Pancreas (tissue), 10 donors: ENCODE results near the gene CTPS1. TPM values are rescaled to one million over a fixed set of nuclear protein-coding genes. Genes with fewer than 3 reads are reported as not detected.

Experiments
- ATAC-seq, 4 donors: fragments of 200-7000 bp; cut with Tn5 transposase; one replicate each; pipeline versions ENCODE4 v1.8.0 to v1.9.1; 2020; ENCODE audit warnings: mild to moderate bottlenecking in 4 of 4, moderate library complexity in 4 of 4
- DNase-seq, 6 donors: peaks; one replicate each; pipeline ENCODE4 v3.0.0-alpha.2; 2020
- FAIRE-seq: peaks from 2 replicates; lab custom pipeline; 2012; peaks lifted over from hg19 to GRCh38; lab: Jason Lieb, UNC
- H3K27ac ChIP-seq, 4 donors: fragments of 200-600 bp; sonication (generic); 1 replicate in 3 of 4; 2 replicates in 1 of 4; pipeline versions ENCODE4 v1.5.0 to v1.8.0; 2020
- H3K27me3 ChIP-seq, 4 donors: fragments of 200-600 bp; one replicate each; pipeline ENCODE4 v1.8.0; 2021
- H3K36me3 ChIP-seq, 3 donors: fragments of 200-600 bp; sonication (generic) in 1 of 3; one replicate each; pipeline versions ENCODE4 v1.5.0 to v1.8.0; 2020 to 2021
- H3K4me1 ChIP-seq, 3 donors: fragments of 200-600 bp; one replicate each; pipeline ENCODE4 v1.8.0; 2021
- H3K4me3 ChIP-seq, 4 donors: fragments of 200-600 bp; sonication (generic) in 2 of 4; one replicate each; pipeline versions ENCODE4 v1.5.0 to v1.8.0; 2020 to 2021
- H3K9me3 ChIP-seq, 4 donors: fragments of 200-600 bp; one replicate each; pipeline ENCODE4 v1.8.0; 2021
- CTCF ChIP-seq, 4 donors: fragments of 200-600 bp; sonication (generic) in 3 of 4; IDR thresholded peaks; one replicate each; pipeline versions ENCODE4 v1.5.0 to v1.8.0; 2021; ENCODE audit warnings: antibody characterized with exemption in 4 of 4
- WGBS, 2 donors: extraction: QIAGEN DNeasy Blood & Tissue Kit; methylation state at CpG; one replicate each; pipeline ENCODE4 v1.1.7; 2013; 5-methylcytosine and 5-hydroxymethylcytosine counted together
- intact Hi-C, 3 donors: fragments of 100-400 bp; cut with DNase I; formaldehyde crosslinking; loops; one replicate each; pipeline versions ENCODE4 v1.11.1 to v1.14.2; 2022
- polyA plus RNA-seq, 2 donors: library from polyadenylated mRNA; stranded (reverse); fragments of 200-250 nt; gene quantifications; one replicate each; pipeline ENCODE4 v1.2.3, GENCODE V29; 2013
- total RNA-seq, 6 donors: library from RNA; stranded (reverse); fragmentation: NEBNext Ultra II Directional in 4 of 6; extraction: Animal tissue kit (Norgen Biotek cat#: 25700) in 4 of 6; gene quantifications; one replicate each; pipeline versions ENCODE4 v1.2.1 to v1.2.4, GENCODE V29; 2021 to 2023
- donor health status: healthy with polysubstance abuse.
- donor health status: DM: no; HTN: no; CAD: no; lungs with moderate emphysema.
- donor health status: DM: no; HTN: no; CAD: no.
- donor health status: control.
- donor health status: control.
- donor health status: Bipolar disorder and iron deficiency.
- donor health status: DM: yes; HTN: yes; CAD: no.
- donor health status: DM: no; HTN: no; CAD: no.
- donor health status: DM: no; HTN: no; CAD: no.
- donor health status: DM: yes; HTN: yes; CAD: no.

CTPS1 gene
- total and polyA plus RNA-seq, 8 donors = 4.1 to 8.7 (median 7.3) TPM

DNA sequence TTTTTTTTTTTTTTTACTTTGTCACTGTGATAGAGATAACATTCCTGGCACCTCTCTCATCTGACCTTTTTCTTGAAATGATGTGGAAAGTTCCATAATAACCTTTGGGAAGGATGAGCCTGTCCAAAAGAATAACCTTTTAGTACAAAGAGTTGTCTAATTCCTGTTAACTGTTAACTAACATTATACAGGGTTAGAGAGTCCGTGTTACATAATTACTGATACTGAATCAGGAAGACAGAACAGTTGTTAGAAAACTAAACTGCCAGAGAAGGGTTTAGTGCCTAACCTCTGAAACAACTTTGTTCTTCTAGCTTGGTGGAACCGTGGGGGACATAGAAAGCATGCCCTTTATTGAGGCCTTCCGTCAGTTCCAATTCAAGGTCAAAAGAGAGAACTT is 8.8 kb downstream of the CTPS1 start:
- intact Hi-C loops = no loop called here
- H3K36me3 ChIP-seq = peaks cover 0 to 8% (median 3%) of the 10 kb centered on the region in 3 donors
- DNase-seq (no peak), FAIRE-seq (no peak), ATAC-seq (peak in 2 of 4 donors; percentile 27 to 32)
- H3K27me3 ChIP-seq = no peaks in the 10 kb centered on the region
- no peaks in the 10 kb centered on the region for H3K9me3 ChIP-seq
- WGBS, 2 donors = 43 to 48% methylated on average over 3 of the region's 3 CpGs
- H3K27ac ChIP-seq = peak overlapping the region in 1 of 4 donors; percentile 28
- no peak for TF ChIP-seq CTCF (IDR thresholded peaks at IDR 0.05)
- H3K4me3 ChIP-seq = no peak overlapping the region
- H3K4me1 ChIP-seq = peaks cover 12 to 26% (median 19%) of the 10 kb centered on the region in 3 donors

DNA sequence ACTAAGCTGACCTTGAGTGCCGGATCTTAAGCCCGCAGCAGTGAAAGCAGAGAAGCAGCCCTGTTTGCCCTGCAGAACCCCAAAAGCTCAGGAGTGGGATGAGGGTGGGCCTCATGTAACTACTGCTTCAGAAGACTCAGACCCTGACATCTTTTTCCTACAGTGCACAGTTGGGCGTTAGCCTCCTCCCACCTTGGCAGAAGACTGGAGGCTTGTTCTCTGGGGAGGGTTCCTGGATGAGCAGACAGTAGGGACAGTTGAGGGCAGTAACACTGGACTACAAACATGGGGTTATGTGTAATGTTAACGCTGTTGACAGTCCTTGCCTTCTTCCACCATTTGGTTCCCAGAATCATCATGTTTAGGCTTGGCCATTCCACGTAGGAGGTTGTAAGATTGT is 9.6 kb downstream of the CTPS1 start:
- DNase-seq (no peak), FAIRE-seq (no peak), ATAC-seq (no peak)
- 95 to 97% methylated on average over 5 of the region's 5 CpGs for WGBS, 2 donors
- H3K4me3 ChIP-seq = no peak overlapping the region
- intact Hi-C loops = no loop called here
- peaks cover 12 to 26% (median 19%) of the 10 kb centered on the region in 3 donors for H3K4me1 ChIP-seq
- H3K36me3 ChIP-seq = peaks cover 0 to 8% (median 3%) of the 10 kb centered on the region in 3 donors
- no peaks in the 10 kb centered on the region for H3K27me3 ChIP-seq
- peak overlapping the region in 1 of 4 donors; percentile 28 for H3K27ac ChIP-seq
- no peaks in the 10 kb centered on the region for H3K9me3 ChIP-seq
- TF ChIP-seq CTCF (IDR thresholded peaks at IDR 0.05) = no peak

DNA sequence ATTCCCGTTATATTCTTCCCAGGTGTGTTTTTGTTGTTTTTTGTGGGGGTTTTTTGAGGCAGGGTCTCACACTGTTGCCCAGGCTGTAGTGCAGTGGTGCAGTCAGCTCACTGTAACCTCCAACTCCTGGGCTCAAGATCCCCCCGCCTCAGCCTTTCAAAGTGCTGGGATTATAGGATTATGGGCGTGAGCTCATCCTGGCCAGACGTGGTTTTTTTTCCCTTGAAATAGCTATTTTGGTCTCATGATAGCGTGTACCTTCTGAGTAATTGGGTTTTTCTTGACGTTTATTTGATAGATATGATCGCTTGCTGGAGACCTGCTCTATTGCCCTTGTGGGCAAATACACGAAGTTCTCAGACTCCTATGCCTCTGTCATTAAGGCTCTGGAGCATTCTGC is 17.6 kb downstream of the CTPS1 start:
- H3K36me3 ChIP-seq = peaks cover 0 to 25% (median 21%) of the 10 kb centered on the region in 3 donors
- H3K9me3 ChIP-seq = no peaks in the 10 kb centered on the region
- no peak for DNase-seq
- 88 to 92% methylated on average over 8 of the region's 8 CpGs for WGBS, 2 donors
- ATAC-seq = no peak
- no peaks in the 10 kb centered on the region for H3K4me1 ChIP-seq
- H3K4me3 ChIP-seq = no peak overlapping the region
- no peak overlapping the region for H3K27ac ChIP-seq
- H3K27me3 ChIP-seq = no peaks in the 10 kb centered on the region
- no peak for TF ChIP-seq CTCF (IDR thresholded peaks at IDR 0.05)
- intact Hi-C loops = no loop called here
- no peak for FAIRE-seq

GRCh38 chr1:40998668-40999067 is 19.2 kb downstream of the CTPS1 start:
- WGBS, 2 donors = 95 to 96% methylated on average over 4 of the region's 4 CpGs
- FAIRE-seq (no peak), ATAC-seq (no peak), DNase-seq (no peak)
- TF ChIP-seq CTCF (IDR thresholded peaks at IDR 0.05) = no peak
- intact Hi-C loops = no loop called here
- H3K4me3 ChIP-seq = no peak overlapping the region
- no peak overlapping the region for H3K27ac ChIP-seq
- no peaks in the 10 kb centered on the region for H3K27me3 ChIP-seq
- peaks cover 0 to 25% (median 21%) of the 10 kb centered on the region in 3 donors for H3K36me3 ChIP-seq
- H3K4me1 ChIP-seq = peaks cover 0 to 5% (median 0%) of the 10 kb centered on the region in 3 donors
- H3K9me3 ChIP-seq = no peaks in the 10 kb centered on the region

DNA sequence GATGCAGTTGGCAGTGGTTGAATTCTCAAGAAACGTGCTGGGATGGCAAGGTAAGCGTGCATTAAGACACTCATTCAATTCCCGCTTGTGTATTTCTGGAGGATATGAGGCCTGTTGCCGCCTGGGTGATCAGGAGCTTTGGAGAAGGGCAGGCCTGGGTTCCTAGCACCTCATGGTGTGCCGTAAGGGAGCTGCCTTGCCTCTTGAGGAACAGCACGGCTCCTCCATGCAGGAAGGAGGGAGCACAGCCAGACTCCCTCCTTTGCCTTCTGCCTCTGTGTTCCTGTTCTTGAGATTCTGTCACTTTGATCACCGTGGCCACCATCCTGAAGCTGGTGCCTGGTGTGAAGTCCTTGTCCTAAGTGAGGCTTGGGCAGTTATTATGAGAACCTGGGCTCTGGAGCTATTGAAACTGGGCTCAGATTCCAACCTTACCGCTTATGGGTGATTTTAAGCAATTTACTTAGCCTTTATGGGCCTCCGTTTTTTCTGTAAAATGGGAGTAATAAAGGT is 23.7 kb downstream of the CTPS1 start:
- ATAC-seq (no peak), DNase-seq (no peak), FAIRE-seq (no peak)
- peaks cover 0 to 5% (median 0%) of the 10 kb centered on the region in 3 donors for H3K4me1 ChIP-seq
- no peaks in the 10 kb centered on the region for H3K9me3 ChIP-seq
- peaks cover 0 to 13% (median 11%) of the 10 kb centered on the region in 3 donors for H3K36me3 ChIP-seq
- intact Hi-C loops = no loop called here
- no peaks in the 10 kb centered on the region for H3K27me3 ChIP-seq
- H3K4me3 ChIP-seq = no peak overlapping the region
- no peak overlapping the region for H3K27ac ChIP-seq
- no peak for TF ChIP-seq CTCF (IDR thresholded peaks at IDR 0.05)
- 92 to 93% methylated on average over 9 of the region's 9 CpGs for WGBS, 2 donors
